CD8-positive, alpha-beta memory T cell (primary cell): ENCODE results near the gene B4GAT1. TPM values are rescaled to one million over a fixed set of nuclear protein-coding genes. Genes with fewer than 3 reads are reported as not detected.
A peak's percentile ranks its signal among the peaks of the same experiment; 100 is the strongest.
"Not testable (repeated sequence)": the region's sequence is repeated elsewhere in the genome, so short reads cannot be mapped to it uniquely, and the experiment has no call there.

Experiments
- CTCF ChIA-PET: fragments of 350-600 bp; sonication (Branson Sonifier 250); formaldehyde crosslinking; loops from one replicate; lab custom pipeline; 2021; ENCODE audit warnings: antibody characterized with exemption; lab: Charles Lee
- POLR2A ChIA-PET: fragments of 350-600 bp; sonication (Branson Sonifier 250); formaldehyde crosslinking; loops from one replicate; lab custom pipeline; 2021; ENCODE audit warnings: antibody characterized with exemption; lab: Charles Lee
- DNase-seq, 5 donors: peaks; one replicate each; pipeline versions ENCODE4 v3.0.0 to v3.0.0-alpha.2; 2020 to 2022; ENCODE audit warnings: mixed read lengths in 1 of 5
- H3K27ac ChIP-seq: one replicate; pipeline ENCODE4 v1.7.0; 2013; ENCODE audit warnings: low read depth, mild to moderate bottlenecking, low read length, moderate library complexity
- H3K27me3 ChIP-seq: 2 replicates; pipeline ENCODE4 v1.7.0; 2013; ENCODE audit warnings: low read length, mild to moderate bottlenecking; ENCODE audit not compliant: insufficient read depth, poor library complexity, severe bottlenecking
- H3K36me3 ChIP-seq: 2 replicates; pipeline ENCODE4 v1.7.0; 2013; ENCODE audit warnings: mild to moderate bottlenecking, low read length, moderate library complexity; ENCODE audit not compliant: insufficient read depth
- H3K4me1 ChIP-seq: 2 replicates; pipeline ENCODE4 v1.7.0; 2013; ENCODE audit warnings: mild to moderate bottlenecking, low read length, moderate library complexity; ENCODE audit not compliant: insufficient read depth
- H3K4me3 ChIP-seq: 2 replicates; pipeline ENCODE4 v1.7.0; 2013; ENCODE audit warnings: mild to moderate bottlenecking, low read length
- H3K9me3 ChIP-seq: 2 replicates; pipeline ENCODE4 v1.7.0; 2013; ENCODE audit warnings: mild to moderate bottlenecking, low read length
- H3K27ac Mint-ChIP-seq, 8 donors: one replicate each; pipeline ENCODE4 v1.8.0; 2020 to 2021; ENCODE audit warnings: mixed read lengths in 8 of 8, mild to moderate bottlenecking in 6 of 8, inconsistent platforms in 3 of 8, moderate library complexity in 3 of 8
- H3K27me3 Mint-ChIP-seq, 2 donors: one replicate each; pipeline ENCODE4 v1.8.0; 2020 to 2021; ENCODE audit warnings: mixed read lengths in 2 of 2, mild to moderate bottlenecking in 1 of 2, moderate library complexity in 1 of 2
- H3K36me3 Mint-ChIP-seq, 3 donors: one replicate each; pipeline ENCODE4 v1.8.0; 2020 to 2021; ENCODE audit warnings: mixed read lengths in 3 of 3, inconsistent platforms in 1 of 3, mild to moderate bottlenecking in 1 of 3
- H3K4me1 Mint-ChIP-seq, 3 donors: one replicate each; pipeline ENCODE4 v1.8.0; 2020 to 2021; ENCODE audit warnings: mixed read lengths in 3 of 3, inconsistent platforms in 1 of 3, mild to moderate bottlenecking in 1 of 3
- H3K4me3 Mint-ChIP-seq, 7 donors: one replicate each; pipeline ENCODE4 v1.8.0; 2020 to 2021; ENCODE audit warnings: mixed read lengths in 7 of 7, mild to moderate bottlenecking in 6 of 7, moderate library complexity in 4 of 7, inconsistent platforms in 2 of 7
- H3K9me3 Mint-ChIP-seq, 5 donors: one replicate each; pipeline ENCODE4 v1.8.0; 2020 to 2022; ENCODE audit warnings: mixed read lengths in 5 of 5, mild to moderate bottlenecking in 3 of 5, moderate library complexity in 2 of 5, inconsistent platforms in 1 of 5
- polyA plus RNA-seq: library from polyadenylated mRNA; unstranded; fragments of 300-500 nt; fragmentation: Illumina TruSeq; gene quantifications from one replicate; pipeline ENCODE4 v1.2.3, GENCODE V29; 2021
- total RNA-seq, 2 experiments: library from RNA; stranded (reverse); gene quantifications; one replicate each; pipeline ENCODE4 v1.2.3, GENCODE V29; 2021

The B4GAT1 gene
- total and polyA plus RNA-seq, 3 experiments from 2014 or later = 11.1 to 13.3 (median 13.0) TPM

DNA sequence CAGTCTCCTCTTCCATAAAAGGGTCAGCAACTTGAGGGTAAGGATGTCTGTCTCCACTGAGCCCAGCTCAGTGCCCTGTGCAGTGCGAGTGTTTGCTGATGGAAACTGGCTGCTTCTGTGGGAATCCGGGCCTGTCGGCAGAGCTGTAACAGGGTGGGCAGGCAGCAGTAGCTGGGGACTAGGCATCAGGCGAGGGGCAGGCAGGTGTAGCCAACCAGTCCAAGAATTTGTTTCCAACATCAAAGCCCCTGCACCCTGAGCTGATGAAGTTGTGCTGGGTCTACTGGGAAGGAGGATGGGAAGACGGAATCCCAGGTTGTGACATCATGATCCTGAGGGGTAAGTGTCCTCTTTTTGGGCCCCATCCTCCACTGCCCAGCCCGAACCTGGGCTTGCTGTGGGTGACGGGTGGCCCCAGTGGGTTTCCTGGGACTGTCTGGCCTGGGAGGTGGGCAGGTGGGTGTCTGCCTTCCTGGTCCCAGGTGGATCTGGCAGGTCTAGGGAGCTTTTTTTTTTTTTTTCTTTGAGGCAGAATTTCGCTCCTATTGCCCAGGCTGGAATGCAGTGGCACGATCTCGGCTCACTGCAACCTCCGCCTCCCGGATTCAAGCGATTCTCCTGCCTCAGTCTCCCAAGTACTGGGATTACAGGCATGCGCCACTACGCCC lies 13.1 kb upstream of the B4GAT1 start:
- no peak overlapping the region for H3K27ac ChIP-seq
- ChIA-PET CTCF (interaction anchor here (0.8 to 1.5 kb wide), 2 partner anchors 12 to 16 kb away, joined by 3 read pairs; partner anchors contain the start of gene BRMS1), POLR2A (interaction anchor here (0.6 kb wide), 1 partner anchor 358 kb away, joined by 3 read pairs; the partner anchor contains the start of gene BANF1)
- DNase-seq = no peak
- H3K27me3 Mint-ChIP-seq = no peaks in the 10 kb centered on the region
- no peaks in the 10 kb centered on the region for H3K9me3 ChIP-seq
- H3K36me3 ChIP-seq = no peaks in the 10 kb centered on the region
- no peak overlapping the region for H3K4me3 Mint-ChIP-seq
- H3K27ac Mint-ChIP-seq = no peak overlapping the region
- no peaks in the 10 kb centered on the region for H3K4me1 Mint-ChIP-seq
- no peaks in the 10 kb centered on the region for H3K27me3 ChIP-seq
- no peaks in the 10 kb centered on the region for H3K9me3 Mint-ChIP-seq
- H3K36me3 Mint-ChIP-seq = peaks cover 0 to 8% (median 2%) of the 10 kb centered on the region in 3 donors
- H3K4me1 ChIP-seq = no peaks in the 10 kb centered on the region
- no peak overlapping the region for H3K4me3 ChIP-seq

DNA sequence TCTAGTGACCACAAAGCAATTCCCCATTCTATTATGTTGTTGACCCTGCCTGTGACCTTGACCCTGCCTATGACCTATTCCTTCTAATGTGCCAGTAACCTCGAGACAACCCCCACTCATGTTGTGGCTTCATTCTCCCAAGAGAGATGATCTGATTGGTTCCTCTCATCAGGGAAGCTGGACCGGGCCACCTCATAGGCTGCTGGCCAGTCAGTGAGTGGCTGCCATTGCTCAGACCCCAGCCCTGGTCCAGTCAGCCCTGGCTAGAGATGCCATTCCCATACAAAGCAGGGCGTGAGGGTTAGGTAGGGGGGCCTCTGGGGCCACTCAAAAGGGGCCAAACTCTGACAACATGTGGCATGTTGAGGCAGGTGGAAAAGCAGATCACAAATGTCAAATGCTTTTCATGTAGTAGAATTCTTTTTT lies 12.2 kb upstream of the B4GAT1 start:
- Histone ChIP-seq H3K9me3 (no peaks in the 10 kb centered on the region), H3K4me3 (no peak overlapping the region), H3K27ac (no peak overlapping the region), H3K36me3 (no peaks in the 10 kb centered on the region), H3K27me3 (no peaks in the 10 kb centered on the region), H3K4me1 (no peaks in the 10 kb centered on the region)
- Mint-ChIP-seq H3K27me3 (no peaks in the 10 kb centered on the region), H3K27ac (no peak overlapping the region), H3K4me3 (no peak overlapping the region), H3K4me1 (no peaks in the 10 kb centered on the region), H3K36me3 (peaks cover 0 to 11% (median 2%) of the 10 kb centered on the region in 3 donors), H3K9me3 (no peaks in the 10 kb centered on the region)
- ChIA-PET POLR2A (no interaction called here), CTCF (no interaction called here)
- no peak for DNase-seq

DNA sequence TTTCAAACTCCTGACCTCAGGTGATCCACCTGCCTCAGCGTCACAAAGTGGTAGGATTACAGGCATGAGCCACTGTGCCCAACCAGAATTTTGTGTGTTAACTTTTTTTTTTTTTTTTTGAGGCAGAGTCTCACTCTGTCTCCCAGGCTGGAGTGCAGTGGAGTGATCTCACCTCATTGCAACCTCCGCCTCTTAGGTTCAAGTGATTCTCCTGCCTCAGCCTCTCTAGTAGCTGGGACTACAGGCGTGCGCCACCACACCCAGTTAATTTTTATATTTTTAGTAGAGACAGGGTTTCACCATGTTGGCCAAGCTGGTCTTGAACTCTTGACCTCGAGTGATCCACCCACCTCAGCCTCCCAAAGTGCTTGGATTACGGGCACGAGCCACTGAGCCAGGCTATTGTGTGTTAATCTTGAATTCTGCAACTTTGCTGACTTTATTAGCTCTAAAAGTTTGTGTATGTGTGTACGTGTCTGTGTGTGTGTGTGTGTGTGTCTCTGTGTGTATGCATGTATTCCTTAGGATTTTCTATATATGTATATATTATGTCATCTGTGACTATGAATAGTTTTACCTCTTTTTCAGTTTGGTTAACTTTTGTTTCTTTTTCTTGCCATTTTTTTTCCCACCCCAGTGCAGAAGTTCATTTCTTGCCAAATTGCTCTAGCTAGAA lies 3.3 kb upstream of the B4GAT1 start:
- ChIA-PET CTCF (interaction anchor here (1.4 kb wide), 1 partner anchor 13 kb away, joined by 4 read pairs; no protein-coding TSS in a partner anchor), POLR2A (interaction anchor here (0.7 kb wide), 1 partner anchor 117 kb away, joined by 3 read pairs; no protein-coding TSS in a partner anchor)
- H3K4me1 ChIP-seq = peaks cover 18% of the 10 kb centered on the region
- not testable (repeated sequence) for H3K4me3 ChIP-seq, H3K27me3 ChIP-seq, H3K9me3 ChIP-seq, H3K9me3 Mint-ChIP-seq, H3K27me3 Mint-ChIP-seq, H3K36me3 ChIP-seq, H3K27ac ChIP-seq
- Mint-ChIP-seq H3K27ac (peak overlapping the region in 1 of 8 donors; percentile 0), H3K36me3 (peaks cover 0 to 22% (median 5%) of the 10 kb centered on the region in 3 donors), H3K4me1 (peaks cover 10 to 26% (median 13%) of the 10 kb centered on the region in 3 donors), H3K4me3 (peak overlapping the region in 1 of 7 donors; percentile 11)
- peak in 1 of 5 donors; percentile 14 for DNase-seq

DNA sequence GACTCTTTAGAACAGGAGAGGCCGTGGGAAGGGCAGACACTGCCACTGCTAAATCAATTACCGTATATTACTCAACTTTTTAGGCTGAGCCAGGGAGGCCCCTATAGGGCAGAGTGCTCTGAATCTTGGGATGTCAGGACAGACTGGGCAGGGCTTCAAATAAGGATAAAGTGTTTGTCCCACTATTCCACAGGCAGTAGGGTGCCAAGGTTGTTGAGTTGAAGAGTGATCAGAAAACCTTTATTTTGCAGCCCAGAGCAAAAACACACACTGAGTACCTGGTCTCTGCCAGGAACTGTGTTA lies 1.6 kb upstream of the B4GAT1 start:
- ChIA-PET CTCF (interaction anchor here (2.0 kb wide), 1 partner anchor 37 kb away, joined by 7 read pairs; no protein-coding TSS in a partner anchor), POLR2A (interaction anchor here (0.6 kb wide), 1 partner anchor 10 kb away, joined by 5 read pairs; no protein-coding TSS in a partner anchor)
- H3K4me1 Mint-ChIP-seq = peaks cover 25 to 42% (median 30%) of the 10 kb centered on the region in 3 donors
- Histone ChIP-seq H3K36me3 (no peaks in the 10 kb centered on the region), H3K4me3 (no peak overlapping the region), H3K4me1 (peaks cover 31% of the 10 kb centered on the region), H3K9me3 (no peaks in the 10 kb centered on the region), H3K27ac (no peak overlapping the region), H3K27me3 (no peaks in the 10 kb centered on the region)
- H3K4me3 Mint-ChIP-seq = peak overlapping the region; percentile 17 to 100 (median 96)
- peaks cover 0 to 8% of the 10 kb centered on the region in 2 donors for H3K27me3 Mint-ChIP-seq
- H3K27ac Mint-ChIP-seq = peak overlapping the region; percentile 24 to 99 (median 49)
- peaks cover 0 to 21% (median 5%) of the 10 kb centered on the region in 3 donors for H3K36me3 Mint-ChIP-seq
- peaks cover 0 to 4% (median 0%) of the 10 kb centered on the region in 5 donors for H3K9me3 Mint-ChIP-seq
- peak in 1 of 5 donors; percentile 36 for DNase-seq

DNA sequence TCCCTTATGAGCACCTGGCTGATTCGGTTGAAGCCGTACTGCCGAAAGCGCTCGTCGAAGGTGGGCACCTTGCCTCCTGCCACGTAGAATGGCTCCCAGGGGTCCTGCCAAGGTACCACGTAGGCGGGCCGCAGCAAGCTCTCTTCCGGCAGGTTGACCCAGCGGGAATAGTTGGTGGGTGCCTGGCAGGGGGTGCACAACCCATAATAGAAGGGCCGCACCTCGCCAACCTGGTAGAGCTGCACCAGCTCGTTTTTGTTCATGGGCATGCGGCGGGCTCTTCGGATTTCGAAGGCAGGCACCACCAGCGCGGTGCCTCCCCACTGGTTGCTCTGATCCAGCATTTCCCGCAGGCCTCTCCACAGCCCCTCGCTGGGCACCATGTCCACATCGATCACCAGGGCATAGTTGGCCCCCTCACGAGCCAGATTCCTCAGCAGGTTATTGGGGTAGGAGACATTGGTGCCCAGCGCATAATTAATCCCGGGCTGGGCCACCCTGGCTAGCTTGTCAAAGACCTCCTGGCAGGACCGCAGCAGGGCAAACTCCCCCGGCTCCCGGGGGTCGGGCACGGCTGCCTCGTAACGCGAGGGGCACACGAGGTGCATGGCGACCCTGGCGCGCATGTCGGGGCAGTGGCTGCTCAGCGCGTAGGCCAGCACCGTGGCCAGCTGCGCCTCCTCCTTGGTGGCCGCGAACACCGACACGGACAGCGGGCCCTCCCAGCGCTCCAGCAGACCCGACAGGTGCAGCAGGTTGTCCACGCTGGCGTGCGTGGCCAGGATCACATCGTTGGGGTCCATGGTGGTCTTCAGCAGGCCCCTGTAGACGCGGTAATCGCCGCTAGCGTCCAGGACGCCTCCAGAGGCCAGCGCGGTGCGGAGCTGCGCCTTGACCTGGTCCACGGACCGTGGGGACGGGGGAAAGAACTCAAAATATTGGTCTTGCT lies 679 bp downstream of the B4GAT1 start:
- Histone ChIP-seq H3K27me3 (no peaks in the 10 kb centered on the region), H3K4me1 (peaks cover 45% of the 10 kb centered on the region), H3K9me3 (no peaks in the 10 kb centered on the region), H3K36me3 (peaks cover 2% of the 10 kb centered on the region), H3K4me3 (peak overlapping the region; percentile 87), H3K27ac (peak overlapping the region; percentile 70)
- peak in 1 of 5 donors; percentile 44 for DNase-seq
- Mint-ChIP-seq H3K27me3 (peaks cover 0 to 10% of the 10 kb centered on the region in 2 donors), H3K4me1 (peaks cover 39 to 59% (median 47%) of the 10 kb centered on the region in 3 donors), H3K9me3 (peaks cover 0 to 4% (median 0%) of the 10 kb centered on the region in 5 donors), H3K36me3 (peaks cover 3 to 29% (median 4%) of the 10 kb centered on the region in 3 donors), H3K27ac (peak overlapping the region; percentile 38 to 99 (median 96)), H3K4me3 (peak overlapping the region; percentile 96 to 100 (median 97))
- CTCF ChIA-PET = interaction anchor here (0.6 to 2.2 kb wide), 6 partner anchors 29 to 635 kb away, joined by 3 to 13 read pairs (median 5); partner anchors contain the start of gene KAT5
- POLR2A ChIA-PET = interaction anchor here (0.6 to 1.8 kb wide), 6 partner anchors 20 to 58 kb away, joined by 3 to 13 read pairs (median 6); partner anchors contain the start of genes CD248, SLC29A2 and YIF1A

DNA sequence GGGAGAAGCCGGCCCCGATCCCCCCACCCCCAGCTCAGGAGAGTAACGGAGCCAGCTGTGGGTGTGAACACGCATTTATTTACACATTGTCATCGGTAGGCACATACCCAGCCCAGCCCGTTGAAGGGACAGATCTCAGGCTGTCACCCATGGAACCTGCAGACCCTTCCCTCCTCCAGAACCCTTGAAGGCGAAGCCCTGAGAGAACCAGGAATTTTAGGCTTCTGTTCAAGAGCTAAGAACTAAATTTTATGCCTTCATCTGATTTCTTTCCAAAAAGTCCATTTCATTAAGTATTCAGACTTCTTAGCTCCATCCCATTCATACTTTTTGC lies 2.1 kb downstream of the B4GAT1 start:
- peaks cover 43 to 65% (median 50%) of the 10 kb centered on the region in 3 donors for H3K4me1 Mint-ChIP-seq

More for the DNA sequence above, 2.1 kb downstream of the B4GAT1 start:
- Histone ChIP-seq H3K36me3 (peaks cover 16% of the 10 kb centered on the region), H3K27me3 (no peaks in the 10 kb centered on the region), H3K4me3 (peak overlapping the region; percentile 96), H3K27ac (peak overlapping the region; percentile 92), H3K9me3 (no peaks in the 10 kb centered on the region), H3K4me1 (peaks cover 45% of the 10 kb centered on the region)
- DNase-seq = no peak
- peak overlapping the region; percentile 96 to 99 (median 98) for H3K27ac Mint-ChIP-seq
- ChIA-PET POLR2A (interaction anchor here (0.6 to 1.8 kb wide), 5 partner anchors 18 to 497 kb away, joined by 3 to 8 read pairs (median 6); partner anchors contain the start of genes CD248, RBM4 and SLC29A2), CTCF (interaction anchor here (1.0 to 8.6 kb wide), 7 partner anchors 9 to 41 kb away, joined by 3 to 72 read pairs (median 8); partner anchors contain the start of genes RIN1 and SLC29A2)
- H3K27me3 Mint-ChIP-seq = peaks cover 0 to 10% of the 10 kb centered on the region in 2 donors
- H3K4me3 Mint-ChIP-seq = peak overlapping the region; percentile 96 to 100 (median 97)
- peaks cover 4 to 43% (median 8%) of the 10 kb centered on the region in 3 donors for H3K36me3 Mint-ChIP-seq
- H3K9me3 Mint-ChIP-seq = peaks cover 0 to 4% (median 0%) of the 10 kb centered on the region in 5 donors
